HTR-8/SVneo (cell line): ENCODE results near the gene STPG4.
"Not testable (repeated sequence)": the region's sequence is repeated elsewhere in the genome, so short reads cannot be mapped to it uniquely, and the experiment has no call there.

Experiments
- DNase-seq: peaks from one replicate; pipeline ENCODE4 v3.0.0; 2011; ENCODE audit warnings: low spot score, mixed read lengths; ENCODE audit not compliant: insufficient read length
- FAIRE-seq: peaks from 2 replicates; lab custom pipeline; 2011; peaks lifted over from hg19 to GRCh38; lab: Jason Lieb, UNC

STPG4 gene

GRCh38 chr2:47173986-47174732, 19.1 kb upstream of the STPG4 start:
- DNase-seq (no peak), FAIRE-seq (no peak)

- FAIRE-seq (no peak), DNase-seq (no peak)
These were observed 18.0 kb upstream of the STPG4 start for GRCh38 chr2:47172922-47173695.

- FAIRE-seq (no peak), DNase-seq (no peak)
These were observed 17.2 kb upstream of the STPG4 start for GRCh38 chr2:47172156-47172921.

DNA sequence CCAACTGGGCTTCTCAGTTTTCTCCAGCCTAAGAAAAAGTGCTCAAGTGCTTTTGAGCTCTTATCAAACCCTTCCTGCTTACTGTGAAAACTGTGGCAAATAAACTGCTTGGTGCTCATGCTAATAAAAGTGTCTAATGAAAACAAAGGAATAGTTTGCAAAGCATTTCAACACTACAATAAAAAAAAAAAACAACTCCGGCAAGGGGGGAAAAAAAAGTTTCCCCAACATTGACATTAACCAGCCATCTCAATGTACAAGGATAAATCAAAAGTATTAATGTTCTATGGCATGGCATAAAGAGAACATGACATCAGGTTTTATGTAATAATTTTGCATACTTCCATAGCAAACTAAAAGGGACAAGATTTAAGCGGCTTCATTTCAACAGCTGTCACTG, 14.7 kb upstream of the STPG4 start:
- DNase-seq (no peak), FAIRE-seq (no peak)

GRCh38 chr2:47168895-47169294, 13.8 kb upstream of the STPG4 start:
- FAIRE-seq, DNase-seq: not testable (repeated sequence)

GRCh38 chr2:47167149-47167548, 12.0 kb upstream of the STPG4 start:
- DNase-seq (no peak), FAIRE-seq (no peak)

DNA sequence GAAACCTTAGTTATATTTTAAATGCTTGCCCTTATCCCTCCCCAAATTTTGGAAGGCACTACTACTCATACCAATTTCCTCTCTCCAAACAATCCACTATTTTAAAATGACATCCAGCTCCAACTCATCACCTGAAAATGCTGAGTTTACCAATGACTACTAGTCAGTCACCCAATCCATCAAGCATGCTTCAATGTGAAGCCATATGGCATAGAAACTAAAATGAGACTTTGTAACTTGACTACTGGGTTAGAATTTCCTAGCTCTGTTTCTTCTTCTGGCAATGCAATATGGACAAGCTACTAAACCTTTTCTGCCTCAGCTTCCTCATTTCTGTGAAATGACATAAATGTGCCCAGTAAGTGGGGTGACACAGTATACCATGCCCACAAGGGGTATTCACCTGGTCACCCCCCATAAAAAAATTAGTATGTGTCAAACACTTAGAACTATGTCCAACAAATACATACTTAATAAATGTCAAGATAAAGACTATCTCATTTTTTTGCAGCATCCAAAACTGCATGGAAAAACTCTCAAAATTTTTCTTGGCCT, 10.0 kb upstream of the STPG4 start:
- DNase-seq: no peak
- no peak for FAIRE-seq

DNA sequence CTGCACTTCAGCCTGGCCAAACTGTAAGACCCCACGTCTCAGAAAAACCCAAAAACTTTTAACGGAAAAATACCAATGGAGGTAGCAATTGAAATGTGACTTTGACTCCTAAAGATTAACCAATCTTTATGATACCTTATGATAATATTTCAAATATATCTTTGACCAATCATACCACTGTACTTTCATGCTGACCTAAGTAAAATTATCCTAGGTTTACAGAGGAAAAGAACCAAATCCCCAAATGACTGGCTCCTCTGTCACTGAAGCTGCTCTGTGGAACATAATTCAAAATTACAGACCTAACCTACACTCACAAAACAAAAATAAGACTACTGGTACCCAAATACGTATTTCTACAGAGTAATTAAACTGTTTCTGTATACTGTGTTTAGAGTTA, 7.7 kb upstream of the STPG4 start:
- FAIRE-seq: no peak

GRCh38 chr2:47161475-47161874, 6.4 kb upstream of the STPG4 start:
- no peak for FAIRE-seq
- no peak for DNase-seq

More for the DNA sequence above, 7.7 kb upstream of the STPG4 start:
- DNase-seq: no peak

GRCh38 chr2:47160660-47161059, 5.6 kb upstream of the STPG4 start:
- FAIRE-seq: no peak

GRCh38 chr2:47160211-47160610, 5.1 kb upstream of the STPG4 start:
- FAIRE-seq (no peak), DNase-seq (no peak)

More at GRCh38 chr2:47160660-47161059, 5.6 kb upstream of the STPG4 start:
- DNase-seq: no peak

DNA sequence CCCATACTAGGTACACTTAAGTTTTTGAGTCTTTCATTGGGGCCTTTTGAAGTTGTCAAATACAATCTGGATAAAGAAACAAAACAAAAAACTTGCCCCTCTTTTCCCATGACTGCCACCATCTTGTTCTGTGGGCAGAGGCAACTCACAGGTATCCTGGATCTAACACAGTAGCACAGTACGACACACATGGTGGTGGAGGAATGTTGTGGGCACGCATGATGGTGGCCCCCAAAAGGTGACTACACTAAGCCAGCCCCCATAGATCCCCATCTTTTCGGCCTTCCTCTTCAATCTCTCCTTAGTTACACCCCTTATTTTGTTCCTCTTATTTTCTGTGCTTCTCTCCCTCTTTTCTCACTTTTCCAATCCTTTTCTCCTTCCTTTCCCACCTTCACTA, 4.5 kb upstream of the STPG4 start:
- DNase-seq (no peak), FAIRE-seq (peak; percentile 62)

- DNase-seq (no peak), FAIRE-seq (no peak)
These were observed 3.5 kb upstream of the STPG4 start for GRCh38 chr2:47158576-47158975.

- DNase-seq (no peak), FAIRE-seq (no peak)
These were observed 2.3 kb downstream of the STPG4 start for GRCh38 chr2:47152803-47153202.

GRCh38 chr2:47150175-47150574, 4.9 kb downstream of the STPG4 start:
- no peak for FAIRE-seq

DNA sequence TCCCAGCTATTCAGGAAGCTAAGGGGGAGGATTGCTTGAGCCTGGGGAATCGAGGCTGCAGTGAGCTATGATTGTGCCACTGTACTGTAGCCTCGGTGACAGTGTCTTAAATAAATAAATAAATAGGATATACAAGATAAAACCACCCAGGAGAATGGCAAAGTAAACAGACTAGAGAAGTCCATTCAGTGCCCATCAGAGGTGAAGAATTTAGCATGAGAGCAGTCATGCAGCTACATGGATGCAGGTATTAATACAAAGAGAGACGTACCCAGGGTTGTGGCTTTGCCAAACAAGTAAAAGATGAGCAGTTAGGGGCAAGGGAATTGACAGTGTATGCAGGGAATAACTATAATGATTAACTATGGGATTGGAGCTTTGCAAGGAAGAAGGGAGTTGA, 8.1 kb downstream of the STPG4 start:
- DNase-seq: no peak
- no peak for FAIRE-seq

More at GRCh38 chr2:47150175-47150574, 4.9 kb downstream of the STPG4 start:
- no peak for DNase-seq

DNA sequence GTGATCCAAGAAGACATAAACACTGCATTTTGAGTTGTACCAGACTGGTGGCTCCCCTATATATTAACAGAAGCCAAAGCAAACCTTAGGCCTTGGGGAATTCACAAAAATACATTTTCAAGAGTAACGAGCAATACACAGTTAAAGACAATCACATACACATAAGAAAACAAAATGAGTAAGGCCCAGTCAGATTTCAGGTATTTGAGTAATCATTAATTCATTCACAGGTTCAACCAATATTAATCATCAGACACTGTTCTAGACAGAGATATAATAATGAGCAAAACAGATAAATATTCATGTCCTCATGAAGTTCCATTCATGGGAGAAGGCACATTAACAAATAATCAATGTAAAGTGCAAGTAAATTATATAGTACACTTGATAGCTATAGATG, 9.6 kb downstream of the STPG4 start:
- FAIRE-seq (no peak), DNase-seq (no peak)

DNA sequence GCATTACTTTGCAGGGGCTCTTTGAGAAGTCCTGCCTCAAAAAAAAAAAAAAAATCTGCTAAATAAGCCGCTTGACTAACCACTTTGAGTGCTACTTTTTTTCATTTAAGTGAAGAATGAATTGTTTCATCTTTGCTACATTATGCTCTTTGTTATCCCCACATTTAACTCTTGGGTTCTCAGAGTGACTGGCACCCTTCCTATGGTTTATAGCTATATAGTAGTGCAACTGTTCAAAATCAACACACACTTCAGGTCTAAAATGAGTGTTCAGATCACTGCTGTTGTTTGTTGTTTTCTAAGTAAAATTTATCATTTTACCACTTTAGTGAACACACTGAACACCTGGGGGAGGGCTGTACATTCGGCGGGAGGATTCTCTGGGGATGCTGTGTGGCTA, 13.6 kb downstream of the STPG4 start:
- DNase-seq (no peak), FAIRE-seq (no peak)

DNA sequence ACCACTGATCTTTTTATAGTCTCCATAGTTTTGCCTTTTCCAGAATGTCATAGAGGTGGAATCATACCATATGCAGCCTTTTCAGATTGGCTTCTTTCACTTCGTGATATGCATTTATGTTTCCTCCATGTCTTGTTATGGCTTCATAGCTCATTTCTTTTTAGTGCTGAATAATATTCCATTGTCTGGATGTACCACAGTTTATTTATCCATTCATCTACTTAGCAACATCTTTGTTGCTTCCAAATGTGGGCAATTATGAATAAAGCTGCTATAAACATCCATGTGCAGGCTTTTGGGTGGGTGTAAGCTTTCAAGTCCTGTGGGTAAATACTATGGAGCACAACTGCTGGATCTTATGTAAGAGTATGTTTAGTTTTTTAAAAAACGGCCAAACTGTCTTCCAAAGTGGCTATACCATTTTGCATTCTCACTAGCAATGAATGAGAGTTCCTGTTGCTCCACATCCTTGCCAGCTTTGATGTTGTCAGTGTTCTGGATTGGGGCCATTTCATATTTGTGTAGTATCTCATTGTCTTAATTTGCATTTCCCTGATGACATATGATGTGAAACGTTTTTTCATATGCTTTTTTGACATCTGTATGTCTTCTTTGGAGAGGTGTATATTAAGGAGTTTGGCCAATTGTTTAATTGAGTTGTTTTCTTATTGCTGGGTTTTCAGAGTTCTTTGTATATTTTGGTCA, 20.6 kb downstream of the STPG4 start:
- FAIRE-seq (no peak), DNase-seq (no peak)

GRCh38 chr2:47133046-47133445, 22.1 kb downstream of the STPG4 start:
- DNase-seq (no peak), FAIRE-seq (no peak)
